ENCODE data around the gene TET2. TPM values are rescaled to one million over a fixed set of nuclear protein-coding genes. Genes with fewer than 3 reads are reported as not detected.

Gene TET2
- total RNA-seq, 1 donor = 18.1 TPM

- TF ChIP-seq, protein P1, sequence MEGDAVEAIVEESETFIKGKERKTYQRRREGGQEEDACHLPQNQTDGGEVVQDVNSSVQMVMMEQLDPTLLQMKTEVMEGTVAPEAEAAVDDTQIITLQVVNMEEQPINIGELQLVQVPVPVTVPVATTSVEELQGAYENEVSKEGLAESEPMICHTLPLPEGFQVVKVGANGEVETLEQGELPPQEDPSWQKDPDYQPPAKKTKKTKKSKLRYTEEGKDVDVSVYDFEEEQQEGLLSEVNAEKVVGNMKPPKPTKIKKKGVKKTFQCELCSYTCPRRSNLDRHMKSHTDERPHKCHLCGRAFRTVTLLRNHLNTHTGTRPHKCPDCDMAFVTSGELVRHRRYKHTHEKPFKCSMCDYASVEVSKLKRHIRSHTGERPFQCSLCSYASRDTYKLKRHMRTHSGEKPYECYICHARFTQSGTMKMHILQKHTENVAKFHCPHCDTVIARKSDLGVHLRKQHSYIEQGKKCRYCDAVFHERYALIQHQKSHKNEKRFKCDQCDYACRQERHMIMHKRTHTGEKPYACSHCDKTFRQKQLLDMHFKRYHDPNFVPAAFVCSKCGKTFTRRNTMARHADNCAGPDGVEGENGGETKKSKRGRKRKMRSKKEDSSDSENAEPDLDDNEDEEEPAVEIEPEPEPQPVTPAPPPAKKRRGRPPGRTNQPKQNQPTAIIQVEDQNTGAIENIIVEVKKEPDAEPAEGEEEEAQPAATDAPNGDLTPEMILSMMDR (IDR thresholded peaks at IDR 0.05; ENCODE audit: insufficient read depth, low read depth, low read length) = no peak
- no peak for DNase-seq (ENCODE audit: low read depth)
- no peak overlapping the region for H3K4me3 ChIP-seq (ENCODE audit: low read depth, low read length)
Measured at GRCh38 chr4:105276361-105277104, 129.9 kb downstream of the TET2 start.

DNA sequence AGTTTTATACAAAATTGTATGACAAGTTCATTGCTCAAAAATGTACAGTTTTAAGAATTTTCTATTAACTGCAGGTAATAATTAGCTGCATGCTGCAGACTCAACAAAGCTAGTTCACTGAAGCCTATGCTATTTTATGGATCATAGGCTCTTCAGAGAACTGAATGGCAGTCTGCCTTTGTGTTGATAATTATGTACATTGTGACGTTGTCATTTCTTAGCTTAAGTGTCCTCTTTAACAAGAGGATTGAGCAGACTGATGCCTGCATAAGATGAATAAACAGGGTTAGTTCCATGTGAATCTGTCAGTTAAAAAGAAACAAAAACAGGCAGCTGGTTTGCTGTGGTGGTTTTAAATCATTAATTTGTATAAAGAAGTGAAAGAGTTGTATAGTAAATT lies 131.0 kb downstream of the TET2 start:
- no peak for DNase-seq (ENCODE audit: low read depth)
- no peak overlapping the region for H3K4me3 ChIP-seq (ENCODE audit: low read depth, low read length)
- TF ChIP-seq, protein P1 (IDR thresholded peaks at IDR 0.05; ENCODE audit: insufficient read depth, low read depth, low read length) = no peak

DNA sequence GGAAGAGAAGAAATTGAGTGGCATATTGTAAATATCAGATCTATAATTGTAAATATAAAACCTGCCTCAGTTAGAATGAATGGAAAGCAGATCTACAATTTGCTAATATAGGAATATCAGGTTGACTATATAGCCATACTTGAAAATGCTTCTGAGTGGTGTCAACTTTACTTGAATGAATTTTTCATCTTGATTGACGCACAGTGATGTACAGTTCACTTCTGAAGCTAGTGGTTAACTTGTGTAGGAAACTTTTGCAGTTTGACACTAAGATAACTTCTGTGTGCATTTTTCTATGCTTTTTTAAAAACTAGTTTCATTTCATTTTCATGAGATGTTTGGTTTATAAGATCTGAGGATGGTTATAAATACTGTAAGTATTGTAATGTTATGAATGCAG lies 132.6 kb downstream of the TET2 start:
- TF ChIP-seq, protein P1 (IDR thresholded peaks at IDR 0.05; ENCODE audit: insufficient read depth, low read depth, low read length) = no peak
- no peak for DNase-seq (ENCODE audit: low read depth)
- H3K4me3 ChIP-seq (ENCODE audit: low read depth, low read length) = no peak overlapping the region

GRCh38 chr4:105280338-105281123 lies 133.9 kb downstream of the TET2 start:
- TF ChIP-seq, protein P1 (IDR thresholded peaks at IDR 0.05; ENCODE audit: insufficient read depth, low read depth, low read length) = no peak
- H3K4me3 ChIP-seq (ENCODE audit: low read depth, low read length) = no peak overlapping the region
- peak; percentile 65 for DNase-seq (ENCODE audit: low read depth)

DNA sequence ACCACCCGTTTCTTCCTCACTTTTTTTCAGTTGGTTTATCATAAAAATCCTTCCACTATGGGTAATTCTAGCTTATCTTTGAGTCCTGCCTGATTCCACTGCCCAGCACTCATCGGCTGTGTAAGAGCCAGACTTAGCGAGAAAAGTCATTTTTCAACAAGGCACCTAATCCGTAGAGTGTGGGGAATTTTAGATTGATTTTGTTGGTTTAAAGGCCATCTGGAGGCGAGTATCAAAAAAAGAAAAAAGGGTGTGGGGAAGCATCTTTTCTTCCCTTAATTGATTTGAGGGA lies 134.4 kb downstream of the TET2 start:
- DNase-seq (ENCODE audit: low read depth) = no peak
- TF ChIP-seq, protein P1 (IDR thresholded peaks at IDR 0.05; ENCODE audit: insufficient read depth, low read depth, low read length) = no peak

DNA sequence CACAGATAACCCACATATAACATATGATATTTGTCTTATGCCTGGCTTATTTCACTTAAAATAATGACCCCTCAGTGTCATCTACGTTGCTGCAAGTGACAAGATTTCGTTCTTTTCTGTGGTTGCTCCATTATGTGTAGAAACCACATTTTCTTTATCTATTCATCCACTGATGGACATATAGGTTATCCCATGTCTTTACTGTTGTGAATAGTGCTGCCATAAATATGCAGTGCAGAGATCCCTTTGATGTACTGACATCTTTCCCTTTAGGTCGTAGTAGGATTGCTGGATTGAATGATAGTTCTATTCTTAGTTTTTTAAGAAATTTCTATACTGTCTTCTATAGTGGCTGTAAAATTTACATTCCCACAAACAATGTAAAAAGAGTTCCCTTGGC lies 135.8 kb downstream of the TET2 start:
- DNase-seq (ENCODE audit: low read depth) = no peak
- TF ChIP-seq, protein P1 (IDR thresholded peaks at IDR 0.05; ENCODE audit: insufficient read depth, low read depth, low read length) = no peak
- H3K4me3 ChIP-seq (ENCODE audit: low read depth, low read length) = no peak overlapping the region

More for the DNA sequence above, 134.4 kb downstream of the TET2 start:
- no peak overlapping the region for H3K4me3 ChIP-seq (ENCODE audit: low read depth, low read length)
